ENCODE data around the gene ALKBH1. TPM values are rescaled to one million over a fixed set of nuclear protein-coding genes. Genes with fewer than 3 reads are reported as not detected.

Gene ALKBH1
- total RNA-seq, 4 donors from 2014 or later: 6.3 to 13.8 (median 10.3) TPM

- Histone ChIP-seq H3K27ac (no peak overlapping the region), H3K4me1 (peaks cover 8 to 17% of the 10 kb centered on the region in 2 donors), H3K4me3 (replicated peaks in 1 of 3) (no peak overlapping the region), H3K36me3 (no peaks in the 10 kb centered on the region), H3K27me3 (no peaks in the 10 kb centered on the region), H3K9me3 (no peaks in the 10 kb centered on the region)
- intact Hi-C loops (cut with DNase I): no loop called here
- DNase-seq: no peak
- WGBS, 2 donors: 81% methylated on average over 1 of the region's 1 CpG
- TF ChIP-seq, protein P1, sequence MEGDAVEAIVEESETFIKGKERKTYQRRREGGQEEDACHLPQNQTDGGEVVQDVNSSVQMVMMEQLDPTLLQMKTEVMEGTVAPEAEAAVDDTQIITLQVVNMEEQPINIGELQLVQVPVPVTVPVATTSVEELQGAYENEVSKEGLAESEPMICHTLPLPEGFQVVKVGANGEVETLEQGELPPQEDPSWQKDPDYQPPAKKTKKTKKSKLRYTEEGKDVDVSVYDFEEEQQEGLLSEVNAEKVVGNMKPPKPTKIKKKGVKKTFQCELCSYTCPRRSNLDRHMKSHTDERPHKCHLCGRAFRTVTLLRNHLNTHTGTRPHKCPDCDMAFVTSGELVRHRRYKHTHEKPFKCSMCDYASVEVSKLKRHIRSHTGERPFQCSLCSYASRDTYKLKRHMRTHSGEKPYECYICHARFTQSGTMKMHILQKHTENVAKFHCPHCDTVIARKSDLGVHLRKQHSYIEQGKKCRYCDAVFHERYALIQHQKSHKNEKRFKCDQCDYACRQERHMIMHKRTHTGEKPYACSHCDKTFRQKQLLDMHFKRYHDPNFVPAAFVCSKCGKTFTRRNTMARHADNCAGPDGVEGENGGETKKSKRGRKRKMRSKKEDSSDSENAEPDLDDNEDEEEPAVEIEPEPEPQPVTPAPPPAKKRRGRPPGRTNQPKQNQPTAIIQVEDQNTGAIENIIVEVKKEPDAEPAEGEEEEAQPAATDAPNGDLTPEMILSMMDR (IDR thresholded peaks at IDR 0.05): no peak
- no peak for TF ChIP-seq POLR2A (IDR thresholded peaks at IDR 0.05)
Measured at GRCh38 chr14:77623201-77623600, 84.6 kb downstream of the ALKBH1 start.

Small RNA genes lying within 50 kb of the gene (small RNA-seq; reads per million reads assigned to genes)
- gene COX6CP11: not detected

Other genes with a start within 250 kb of the ALKBH1 start
- gene AHSA1, start 249.9 kb downstream of the ALKBH1 start, total RNA-seq: 100 to 1,000 TPM in 2 of 4 donors, 10 to 100 TPM in 2; 49.4 to 111 (median 93.2) TPM
- gene ISM2, start 209.2 kb downstream of the ALKBH1 start, total RNA-seq: not detected
- 10 to 100 TPM; 25.6 to 32.2 (median 29.0) TPM for gene SPTLC2, start 91.4 kb downstream of the ALKBH1 start, total RNA-seq
- 100 to 1,000 TPM; 208 to 325 (median 226) TPM for gene SLIRP, start 80 bp upstream of the ALKBH1 start, total RNA-seq
- 10 to 100 TPM; 53.9 to 85.5 (median 67.8) TPM for gene SNW1, start 53.1 kb upstream of the ALKBH1 start, total RNA-seq
- 10 to 100 TPM in 3 of 4 donors, 1 to 10 TPM in 1; 4.0 to 13.5 (median 12.1) TPM for gene ADCK1, start 92.1 kb upstream of the ALKBH1 start, total RNA-seq